Heart left ventricle (tissue), 16 donors: ENCODE data around the gene FBXL12. TPM values are rescaled to one million over a fixed set of nuclear protein-coding genes. Genes with fewer than 3 reads are reported as not detected.
"Not testable (repeated sequence)": the region's sequence is repeated elsewhere in the genome, so short reads cannot be mapped to it uniquely, and the experiment has no call there.

Experiments used
- ATAC-seq, 4 donors: fragments of 200-7000 bp; cut with Tn5 transposase; one replicate each; pipeline ENCODE4 v1.9.1; 2020 to 2022; ENCODE audit warnings: moderate library complexity in 4 of 4, mild to moderate bottlenecking in 3 of 4, moderate number of reproducible peaks in 1 of 4
- DNase-seq, 5 donors: peaks; one replicate each; pipeline ENCODE4 v3.0.0-alpha.2; 2020
- H3K27ac ChIP-seq, 12 donors: fragments of 200-600 bp; sonication (generic) in 4 of 12; one replicate each; pipeline versions ENCODE4 v1.5.0 to v1.8.0; 2016 to 2022; ENCODE audit warnings: mild to moderate bottlenecking in 2 of 12
- H3K27me3 ChIP-seq, 9 donors: fragments of 200-600 bp; sonication (generic) in 2 of 9; one replicate each; pipeline versions ENCODE4 v1.5.1 to v1.8.0; 2016 to 2022; ENCODE audit warnings: mild to moderate bottlenecking in 3 of 9
- H3K36me3 ChIP-seq, 9 donors: fragments of 200-600 bp; sonication (generic) in 2 of 9; one replicate each; pipeline versions ENCODE4 v1.5.0 to v1.8.0; 2018 to 2022; ENCODE audit warnings: mild to moderate bottlenecking in 2 of 9
- H3K4me1 ChIP-seq, 12 donors: fragments of 200-600 bp; sonication (generic) in 4 of 12; one replicate each; pipeline versions ENCODE4 v1.5.0 to v1.8.0; 2016 to 2022; ENCODE audit warnings: mild to moderate bottlenecking in 3 of 12
- H3K4me3 ChIP-seq, 12 donors: fragments of 200-600 bp; sonication (generic) in 4 of 12; one replicate each; pipeline versions ENCODE4 v1.5.0 to v1.8.0; 2017 to 2022; ENCODE audit warnings: mild to moderate bottlenecking in 9 of 12, moderate library complexity in 4 of 12
- H3K9me3 ChIP-seq, 12 donors: fragments of 200-600 bp; sonication (generic) in 4 of 12; one replicate each; pipeline versions ENCODE4 v1.5.0 to v1.8.0; 2016 to 2022; ENCODE audit warnings: mild to moderate bottlenecking in 1 of 12
- CTCF ChIP-seq, 12 donors: fragments of 200-600 bp; sonication (generic) in 4 of 12; IDR thresholded peaks; one replicate each; pipeline versions ENCODE4 v1.5.0 to v1.8.0; 2018 to 2022; ENCODE audit warnings: antibody characterized with exemption in 12 of 12, mild to moderate bottlenecking in 5 of 12
- POLR2A ChIP-seq, 2 donors: fragments of 450-650 bp; IDR thresholded peaks; one replicate each; pipeline ENCODE4 v1.6.1; 2017; ENCODE audit warnings: antibody characterized with exemption in 2 of 2, mild to moderate bottlenecking in 2 of 2, moderate library complexity in 2 of 2
- WGBS, 4 donors: extraction: QIAGEN DNeasy Blood & Tissue Kit in 2 of 4; methylation state at CpG; one replicate each; pipeline versions ENCODE4 v1.1.5 to v1.1.7; 2013 to 2018; 5-methylcytosine and 5-hydroxymethylcytosine counted together
- intact Hi-C, 10 donors: fragments of 100-400 bp; cut with DNase I; formaldehyde crosslinking; loops; one replicate each; pipeline versions ENCODE4 v1.11.1 to v1.14.2; 2022
- polyA plus RNA-seq, 2 donors: library from polyadenylated mRNA; stranded (reverse); fragments of 200-250 nt; gene quantifications; one replicate each; pipeline ENCODE4 v1.2.3, GENCODE V29; 2013
- total RNA-seq, 9 donors: library from RNA; depleted of rRNA in 2 of 9; stranded (reverse); fragments of >200 nt in 2 of 9; fragmentation: NEBNext Ultra II Directional in 3 of 9; extraction: Animal tissue kit (Norgen Biotek cat#: 25700) in 3 of 9; gene quantifications; one replicate each; pipeline versions ENCODE4 v1.1.0 to v1.2.4, GENCODE V29; 2016 to 2023
- donor health status: ischemic (EF 13 %, LVEDD 7.1; RV severe dilation, severe dysfunction).
- donor health status: healthy with polysubstance abuse.
- donor health status: DM: no; HTN: yes; CAD: no.
- donor health status: DM: no; HTN: no; CAD: no.
- donor health status: ischemic (EF 25% LVEDD 6.9; RV normal size, moderate dysfunction).
- donor health status: ischemic (EF 25% LVEDD 5.7; RV mildly dilated, moderate dysfunction).
- donor health status: healthy.
- donor health status: DM: yes; HTN: yes; CAD: no.
- donor health status: ischemic (EF 35%, LVEDD 5.7; RV mildly dilated, moderate dysfunction).
- donor health status: nonischemic (EF 11% LVEDD 7.7; RV severe dilation, severe dysfunction).
- donor health status: DM: yes; HTN: yes; CAD: no.
- donor health status: PGD.
- donor health status: ischemic (EF 29% LVEDD 5.4; RV normal size, mild dysfunction).
- donor health status: nonischemic (EF 23%, LVEDD 6.1; RV moderate dilation, normal function).

The FBXL12 gene
- total and polyA plus RNA-seq, 11 donors: 9.8 to 17.6 (median 12.2) TPM

DNA sequence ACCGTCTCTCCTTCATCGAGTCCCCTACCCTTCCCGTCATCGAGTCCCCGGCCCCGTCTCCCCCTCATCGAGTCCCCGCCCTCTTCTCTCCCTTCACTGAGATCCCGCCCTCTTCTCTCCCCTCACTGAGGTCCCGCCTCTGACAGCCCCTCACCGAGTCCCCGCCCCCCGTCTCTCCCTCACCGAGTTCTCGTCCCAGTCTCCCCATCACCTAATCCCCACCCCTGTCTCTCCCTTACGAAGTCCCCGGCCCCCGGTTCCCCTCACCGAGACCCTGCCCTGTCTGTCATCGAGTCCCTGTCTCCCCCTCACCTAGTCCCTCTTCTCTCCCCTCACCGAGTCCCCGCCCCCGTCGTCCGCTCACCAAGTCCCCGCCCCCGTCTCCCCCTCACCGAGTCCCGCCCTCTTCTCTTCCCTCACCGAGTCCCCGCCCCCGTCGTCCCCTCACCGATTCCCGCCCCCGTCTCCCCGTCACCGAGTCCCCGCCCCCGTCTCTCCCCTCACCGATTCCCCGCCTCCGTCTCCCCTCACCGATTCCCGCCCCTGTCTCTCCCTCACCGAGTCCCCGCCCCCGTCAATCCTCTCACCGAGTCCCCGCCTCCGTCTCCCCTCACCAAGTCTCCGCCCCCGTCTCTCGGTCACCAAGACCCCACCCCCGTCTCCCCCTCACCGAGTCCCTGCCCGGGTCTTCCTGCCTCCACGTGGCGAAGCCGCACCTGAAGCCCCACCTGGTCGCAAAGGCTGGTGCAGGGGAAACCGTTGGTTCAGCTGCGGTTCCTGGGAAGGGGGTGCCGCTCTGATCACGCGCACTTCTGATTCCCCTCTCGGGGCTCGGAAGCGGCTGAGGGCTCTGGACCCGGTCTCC, 26.4 kb downstream of the FBXL12 start:
- Histone ChIP-seq H3K27ac (peak overlapping the region; percentile 66 to 97 (median 86)), H3K4me1 (peaks cover 0 to 22% (median 9%) of the 10 kb centered on the region in 12 donors), H3K4me3 (peak overlapping the region; percentile 53 to 95 (median 70)), H3K9me3 (no peaks in the 10 kb centered on the region), H3K36me3 (no peaks in the 10 kb centered on the region), H3K27me3 (no peaks in the 10 kb centered on the region)
- peak; percentile 66 to 85 (median 81) for ATAC-seq
- intact Hi-C loops: loop anchor here in 8 of 10 donors (1.0 to 10.0 kb wide), 14 partner anchors 27 to 658 kb away; partner anchors contain the start of genes FBXL12 (in 3 of the 8), ZNF121 (in 3 of the 8), ZNF266 (in 2 of the 8) and ZNF317 (in 1 of the 8)
- 3% methylated on average over 45 to 70 of the region's 70 CpGs for WGBS, 4 donors
- peak; percentile 94 to 96 (median 95) for DNase-seq
- TF ChIP-seq CTCF (IDR thresholded peaks at IDR 0.05): no peak
- TF ChIP-seq POLR2A (IDR thresholded peaks at IDR 0.05): no peak

DNA sequence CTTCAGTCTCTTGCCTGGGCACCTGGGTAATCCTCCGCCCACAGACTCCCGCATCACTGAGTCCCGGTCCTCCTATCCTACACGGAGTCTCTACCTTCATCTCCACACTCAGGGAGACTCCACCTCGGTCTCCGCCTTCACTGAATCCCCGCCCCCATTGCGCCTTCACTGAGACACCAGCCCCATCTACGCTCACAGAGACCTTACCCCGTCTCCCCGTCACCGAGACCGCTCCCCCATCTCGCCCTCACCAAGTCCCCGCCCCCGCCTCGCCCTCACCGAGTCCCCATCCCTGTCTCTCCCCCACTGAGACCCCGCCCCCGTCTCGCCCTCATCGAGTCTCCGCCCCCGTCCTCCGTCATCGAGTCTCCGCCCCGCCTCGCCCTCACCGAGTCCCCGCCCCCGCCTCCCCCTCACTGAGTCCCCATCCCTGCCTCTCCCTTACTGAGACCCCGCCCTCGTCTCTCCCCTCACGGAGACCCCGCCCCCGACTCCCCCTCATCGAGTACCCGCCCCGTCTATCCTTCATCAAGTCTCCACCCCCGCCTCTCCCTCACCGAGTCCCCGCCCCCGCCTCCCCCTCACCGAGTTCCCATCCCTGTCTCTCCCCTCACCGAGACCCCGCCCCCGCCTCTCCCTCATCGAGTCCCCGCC, 27.2 kb downstream of the FBXL12 start:
- intact Hi-C loops: loop anchor here in 8 of 10 donors (1.0 to 10.0 kb wide), 16 partner anchors 28 to 657 kb away; partner anchors contain the start of genes FBXL12 (in 3 of the 8), ZNF121 (in 3 of the 8), ZNF266 (in 2 of the 8) and ZNF317 (in 1 of the 8)
- Histone ChIP-seq H3K9me3 (no peaks in the 10 kb centered on the region), H3K4me3 (peak overlapping the region; percentile 14 to 95 (median 70)), H3K27ac (peak overlapping the region; percentile 59 to 97 (median 80)), H3K27me3 (no peaks in the 10 kb centered on the region), H3K36me3 (no peaks in the 10 kb centered on the region), H3K4me1 (peaks cover 0 to 22% (median 9%) of the 10 kb centered on the region in 12 donors)
- ATAC-seq (peak; percentile 79 to 87 (median 83)), DNase-seq (peak; percentile 96 to 97 (median 97))
- WGBS, 4 donors: 2 to 3% (median 2%) methylated on average over 37 to 50 of the region's 50 CpGs
- TF ChIP-seq CTCF (IDR thresholded peaks at IDR 0.05) (no peak), POLR2A (IDR thresholded peaks at IDR 0.05) (no peak)

DNA sequence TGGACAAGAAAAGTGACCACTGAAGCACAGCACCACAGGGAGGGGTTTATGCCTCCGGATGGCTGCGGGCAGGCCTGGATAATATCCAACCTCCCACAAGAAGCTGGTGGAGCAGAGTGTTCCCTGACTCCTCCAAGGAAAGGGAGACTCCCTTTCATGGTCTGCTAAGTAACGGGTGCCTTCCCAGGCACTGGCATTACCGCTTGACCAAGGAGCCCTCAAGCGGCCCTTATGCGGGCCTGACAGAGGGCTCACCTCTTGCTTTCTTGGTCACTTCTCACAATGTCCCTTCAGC, 27.9 kb downstream of the FBXL12 start:
- Histone ChIP-seq H3K27ac (peak overlapping the region in 9 of 12 donors; percentile 52 to 92 (median 74)), H3K4me1 (peaks cover 0 to 21% (median 12%) of the 10 kb centered on the region in 12 donors), H3K4me3 (peak overlapping the region in 8 of 12 donors; percentile 57 to 95 (median 72))
- intact Hi-C loops: loop anchor here in 8 of 10 donors (2.0 to 10.0 kb wide), 10 partner anchors 114 to 656 kb away; partner anchors contain the start of genes ZNF266 (in 2 of the 8), ZNF121 (in 1 of the 8), ZNF317 (in 1 of the 8) and ZNF562 (in 1 of the 8)
- 66 to 87% (median 79%) methylated on average over 6 of the region's 6 CpGs for WGBS, 4 donors
- not testable (repeated sequence) for H3K9me3 ChIP-seq, ATAC-seq, H3K27me3 ChIP-seq, H3K36me3 ChIP-seq
- peak in 1 of 5 donors; percentile 29 for DNase-seq

- H3K4me3 ChIP-seq, ATAC-seq, H3K36me3 ChIP-seq, H3K27me3 ChIP-seq, H3K9me3 ChIP-seq: not testable (repeated sequence)
- intact Hi-C loops: loop anchor here in 2 of 10 donors (5.0 to 10.0 kb wide), 3 partner anchors 115 to 477 kb away; partner anchors contain the start of genes ZNF562 (in 2 of the 2) and ZNF426 (in 1 of the 2)
- Histone ChIP-seq H3K4me1 (peaks cover 0 to 27% (median 13%) of the 10 kb centered on the region in 12 donors), H3K27ac (peak overlapping the region in 1 of 12 donors; percentile 86)
- 28 to 38% (median 31%) methylated on average over 5 of the region's 5 CpGs for WGBS, 4 donors
- DNase-seq: peak in 1 of 5 donors; percentile 16
These were observed 29.3 kb downstream of the FBXL12 start for GRCh38 chr19:9789579-9789978.
